HG03469 (cell line): Measurements from ENCODE around the gene POU2F3.

Experiments used
- ATAC-seq: cut with Tn5 transposase; IDR thresholded peaks from one replicate; pipeline ENCODE4 v1.9.1; 2021; ENCODE audit warnings: mild to moderate bottlenecking, moderate library complexity, moderate number of reproducible peaks; ENCODE audit not compliant: unreplicated experiment

POU2F3 gene

GRCh38 chr11:120239713-120240640, at the start of gene POU2F3:
Gene POU2F3, plus strand, starts transcription at chr11:120240140. Its CDS starts 204 bp downstream, at chr11:120240344.
- no peak for ATAC-seq

- ATAC-seq: no peak
Measured at GRCh38 chr11:120191058-120191457, 48.9 kb upstream of the POU2F3 start.

- ATAC-seq: no peak
Measured at GRCh38 chr11:120192831-120193625, 46.9 kb upstream of the POU2F3 start.

- ATAC-seq: no peak
Measured at GRCh38 chr11:120194166-120194565, 45.8 kb upstream of the POU2F3 start.

GRCh38 chr11:120195601-120196320, 44.2 kb upstream of the POU2F3 start:
- no peak for ATAC-seq

- no peak for ATAC-seq
Measured at GRCh38 chr11:120196826-120197225, 43.1 kb upstream of the POU2F3 start.

GRCh38 chr11:120197251-120197891, 42.6 kb upstream of the POU2F3 start:
- no peak for ATAC-seq

GRCh38 chr11:120197977-120198376, 42.0 kb upstream of the POU2F3 start:
- no peak for ATAC-seq

- no peak for ATAC-seq
Measured at GRCh38 chr11:120198403-120198786, 41.5 kb upstream of the POU2F3 start.

- ATAC-seq: no peak
Measured at GRCh38 chr11:120198787-120199469, 41.0 kb upstream of the POU2F3 start.

GRCh38 chr11:120199613-120200012, 40.3 kb upstream of the POU2F3 start:
- no peak for ATAC-seq

GRCh38 chr11:120200677-120201076, 39.3 kb upstream of the POU2F3 start:
- ATAC-seq: no peak

- ATAC-seq: no peak
Measured at GRCh38 chr11:120201653-120202052, 38.3 kb upstream of the POU2F3 start.

GRCh38 chr11:120203626-120204025, 36.3 kb upstream of the POU2F3 start:
- no peak for ATAC-seq

- ATAC-seq: no peak
Measured at GRCh38 chr11:120205596-120206161, 34.3 kb upstream of the POU2F3 start.

GRCh38 chr11:120207512-120207911, 32.4 kb upstream of the POU2F3 start:
- ATAC-seq: no peak

GRCh38 chr11:120208001-120208441, 31.9 kb upstream of the POU2F3 start:
- ATAC-seq: no peak

GRCh38 chr11:120208777-120209176, 31.2 kb upstream of the POU2F3 start:
- ATAC-seq: no peak

GRCh38 chr11:120209746-120210625, 30.0 kb upstream of the POU2F3 start:
- no peak for ATAC-seq
